ENCODE measurements around the gene VASN.
A peak's percentile ranks its signal among the peaks of the same experiment; 100 is the strongest.

VASN gene

GRCh38 chr16:4373909-4374742 is 2.5 kb downstream of the VASN start:
- peak overlapping the region; percentile 96 for H3K4me3 ChIP-seq (ENCODE audit: low read depth, low read length)
- no peak for DNase-seq (ENCODE audit: low read depth)
- TF ChIP-seq CTCF (IDR thresholded peaks at IDR 0.05; ENCODE audit: control insufficient read depth, extremely low read depth, insufficient read depth) = no peak

- H3K4me3 ChIP-seq (ENCODE audit: low read depth, low read length) = peak overlapping the region; percentile 25; the same call in 1 of the 2 replicates
- no peak for DNase-seq (ENCODE audit: low read depth)
Measured at GRCh38 chr16:4375717-4376116, 4.1 kb downstream of the VASN start.

GRCh38 chr16:4376126-4376892 is 4.7 kb downstream of the VASN start:
- TF ChIP-seq CTCF (IDR thresholded peaks at IDR 0.05; ENCODE audit: control insufficient read depth, extremely low read depth, insufficient read depth) = no peak
- DNase-seq (ENCODE audit: low read depth) = peak; percentile 43
- H3K4me3 ChIP-seq (ENCODE audit: low read depth, low read length) = peak overlapping the region; percentile 25; the same call in 1 of the 2 replicates

More at GRCh38 chr16:4375717-4376116, 4.1 kb downstream of the VASN start:
- no peak for TF ChIP-seq CTCF (IDR thresholded peaks at IDR 0.05; ENCODE audit: control insufficient read depth, extremely low read depth, insufficient read depth)

GRCh38 chr16:4376893-4377572 is 5.4 kb downstream of the VASN start:
- TF ChIP-seq CTCF (IDR thresholded peaks at IDR 0.05; ENCODE audit: control insufficient read depth, extremely low read depth, insufficient read depth) = no peak
- DNase-seq (ENCODE audit: low read depth) = no peak
- H3K4me3 ChIP-seq (ENCODE audit: low read depth, low read length) = no peak overlapping the region

GRCh38 chr16:4377573-4378154 is 6.0 kb downstream of the VASN start:
- no peak for DNase-seq (ENCODE audit: low read depth)
- peak; percentile 19; the same call in 1 of the 2 replicates for TF ChIP-seq CTCF (IDR thresholded peaks at IDR 0.05; ENCODE audit: control insufficient read depth, extremely low read depth, insufficient read depth)
- no peak overlapping the region for H3K4me3 ChIP-seq (ENCODE audit: low read depth, low read length)

- no peak for DNase-seq (ENCODE audit: low read depth)
- TF ChIP-seq CTCF (IDR thresholded peaks at IDR 0.05; ENCODE audit: control insufficient read depth, extremely low read depth, insufficient read depth) = no peak
- H3K4me3 ChIP-seq (ENCODE audit: low read depth, low read length) = no peak overlapping the region
Measured at GRCh38 chr16:4378161-4378666, 6.6 kb downstream of the VASN start.

Data from LNCaP clone FGC (cell line).